GM13977 (cell line): ENCODE data around the gene MGMT.

Experiments used
- DNase-seq: peaks from one replicate; pipeline ENCODE4 v3.0.0; 2012; ENCODE audit warnings: low spot score
- in situ Hi-C: fragments of 300-500 bp; cut with MboI; formaldehyde crosslinking; loops from one replicate; pipeline ENCODE4 v1.12.0; 2022; ENCODE audit warnings: low sequenced_read_pairs, low pct_unique_long_range_greater_than_20kb, mixed read lengths, inconsistent platforms; ENCODE audit not compliant: unreplicated experiment
- TF ChIP-seq, protein P1 (sequence below): IDR thresholded peaks from 2 replicates; pipeline ENCODE4 v1.5.1; 2012; ENCODE audit warnings: mild to moderate bottlenecking, control low read depth; ENCODE audit not compliant: insufficient read depth; ENCODE audit errors: extremely low read depth, missing control alignments

MGMT gene

DNA sequence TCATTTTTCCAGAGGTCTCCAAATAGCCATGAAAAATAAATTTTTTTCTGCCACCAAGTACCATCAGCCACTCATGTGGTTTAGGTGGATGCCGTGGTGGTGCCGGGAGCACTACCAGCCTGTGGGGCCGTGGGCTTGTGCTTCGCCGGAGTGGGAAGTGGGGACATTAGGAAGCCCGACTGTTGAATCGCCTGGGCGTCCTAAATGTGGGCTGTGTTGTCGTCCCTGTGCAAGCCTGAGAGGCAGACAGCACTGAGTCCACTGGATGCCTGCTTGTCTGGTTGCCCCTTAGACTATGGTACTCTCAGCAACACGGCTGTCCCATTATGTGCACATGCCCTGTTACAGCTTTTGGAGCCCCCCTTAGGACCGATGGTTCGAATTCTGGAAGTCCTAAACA, 59.9 kb downstream of the MGMT start:
- in situ Hi-C loops = no loop called here
- TF ChIP-seq, protein P1, sequence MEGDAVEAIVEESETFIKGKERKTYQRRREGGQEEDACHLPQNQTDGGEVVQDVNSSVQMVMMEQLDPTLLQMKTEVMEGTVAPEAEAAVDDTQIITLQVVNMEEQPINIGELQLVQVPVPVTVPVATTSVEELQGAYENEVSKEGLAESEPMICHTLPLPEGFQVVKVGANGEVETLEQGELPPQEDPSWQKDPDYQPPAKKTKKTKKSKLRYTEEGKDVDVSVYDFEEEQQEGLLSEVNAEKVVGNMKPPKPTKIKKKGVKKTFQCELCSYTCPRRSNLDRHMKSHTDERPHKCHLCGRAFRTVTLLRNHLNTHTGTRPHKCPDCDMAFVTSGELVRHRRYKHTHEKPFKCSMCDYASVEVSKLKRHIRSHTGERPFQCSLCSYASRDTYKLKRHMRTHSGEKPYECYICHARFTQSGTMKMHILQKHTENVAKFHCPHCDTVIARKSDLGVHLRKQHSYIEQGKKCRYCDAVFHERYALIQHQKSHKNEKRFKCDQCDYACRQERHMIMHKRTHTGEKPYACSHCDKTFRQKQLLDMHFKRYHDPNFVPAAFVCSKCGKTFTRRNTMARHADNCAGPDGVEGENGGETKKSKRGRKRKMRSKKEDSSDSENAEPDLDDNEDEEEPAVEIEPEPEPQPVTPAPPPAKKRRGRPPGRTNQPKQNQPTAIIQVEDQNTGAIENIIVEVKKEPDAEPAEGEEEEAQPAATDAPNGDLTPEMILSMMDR = no peak

DNA sequence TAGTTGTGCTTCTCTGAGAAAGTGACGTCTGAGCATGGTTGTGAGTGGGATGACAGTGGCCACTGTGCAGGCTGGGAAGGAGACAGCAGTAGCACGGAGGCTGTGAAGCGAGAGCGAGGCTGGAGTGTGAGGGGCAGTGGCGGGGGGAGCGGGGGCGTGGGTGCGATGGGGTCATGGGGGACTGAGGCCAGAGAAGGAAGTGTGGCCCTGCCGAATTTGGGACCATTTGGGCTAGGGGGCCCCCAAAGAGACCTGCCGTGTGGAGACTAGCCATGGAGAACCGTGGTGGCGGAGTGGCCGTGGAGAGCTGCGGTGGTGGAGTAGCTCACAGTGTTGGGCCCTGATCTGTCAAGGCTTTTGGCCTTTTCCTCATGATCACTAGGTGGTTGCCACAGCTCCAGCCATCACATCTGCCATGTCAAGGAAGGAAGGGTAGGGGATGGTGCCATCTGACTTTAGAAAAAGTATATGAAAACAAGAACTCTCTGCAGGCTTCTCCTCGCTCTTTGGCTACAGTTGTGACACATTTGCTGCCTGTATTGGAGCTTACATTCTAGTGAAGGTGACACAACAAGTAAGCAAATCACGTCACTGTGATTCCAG, 61.4 kb downstream of the MGMT start:
- no peak for DNase-seq
- TF ChIP-seq, protein P1 = no peak
- in situ Hi-C loops = no loop called here

More for the DNA sequence above, 59.9 kb downstream of the MGMT start:
- no peak for DNase-seq

DNA sequence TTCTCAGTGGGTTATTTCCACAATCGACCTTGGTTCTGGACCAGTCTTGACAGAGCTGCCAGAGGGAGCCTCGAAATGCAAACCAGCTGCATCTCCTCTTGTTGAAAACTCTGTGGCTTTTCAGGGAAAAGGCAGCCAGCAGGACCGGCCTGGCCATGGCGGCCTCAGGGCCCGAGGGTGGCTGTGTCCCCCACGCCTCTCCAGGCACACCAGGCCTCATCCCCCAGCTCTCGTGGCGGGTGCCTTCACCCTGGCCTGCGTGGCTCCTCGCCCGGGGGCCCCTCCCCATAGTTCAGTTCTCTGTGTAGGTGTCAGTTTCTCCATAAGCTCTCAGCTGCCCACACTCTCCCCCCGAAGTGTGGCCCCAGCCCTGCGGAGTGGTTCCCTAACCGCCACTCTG, 63.5 kb downstream of the MGMT start:
- TF ChIP-seq, protein P1 = no peak
- in situ Hi-C loops = no loop called here
- DNase-seq = no peak

DNA sequence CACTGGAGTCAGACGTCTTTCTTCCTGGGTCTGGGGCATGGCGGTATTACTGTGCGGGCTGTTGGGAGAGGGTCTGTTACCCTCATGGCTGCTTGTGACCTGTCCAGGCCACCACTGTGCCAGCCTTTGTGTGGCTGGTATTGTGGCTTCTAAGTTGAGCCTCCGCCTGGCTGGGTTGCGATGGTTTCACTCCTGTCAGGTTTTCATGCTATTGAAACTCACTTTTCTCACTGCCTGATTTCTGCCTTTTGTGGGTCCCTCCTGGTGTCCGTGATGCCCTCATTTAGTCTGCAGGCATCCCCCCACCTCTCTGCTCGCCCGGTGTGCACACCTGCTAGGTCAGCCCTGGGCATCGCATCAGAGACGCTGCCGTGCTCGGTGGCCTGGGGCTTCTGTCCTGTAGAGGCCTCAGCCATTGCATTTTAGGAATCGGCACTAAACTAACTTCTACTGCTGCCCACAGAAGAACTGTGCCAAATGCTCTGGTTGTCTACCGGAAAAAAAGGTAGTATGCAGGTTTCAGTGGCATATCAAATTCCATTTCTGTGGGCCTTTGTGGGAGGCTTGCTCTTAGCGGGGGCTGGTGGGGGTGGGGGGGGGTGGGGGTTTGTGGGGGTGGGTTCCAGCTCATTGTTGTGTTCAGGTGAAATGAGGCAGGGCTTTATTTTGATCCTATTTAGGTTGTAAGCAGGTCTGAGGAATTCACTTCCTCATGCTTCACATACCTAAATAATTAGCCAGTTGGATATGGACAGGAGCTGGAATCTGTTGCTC, 64.3 kb downstream of the MGMT start:
- in situ Hi-C loops = no loop called here

DNA sequence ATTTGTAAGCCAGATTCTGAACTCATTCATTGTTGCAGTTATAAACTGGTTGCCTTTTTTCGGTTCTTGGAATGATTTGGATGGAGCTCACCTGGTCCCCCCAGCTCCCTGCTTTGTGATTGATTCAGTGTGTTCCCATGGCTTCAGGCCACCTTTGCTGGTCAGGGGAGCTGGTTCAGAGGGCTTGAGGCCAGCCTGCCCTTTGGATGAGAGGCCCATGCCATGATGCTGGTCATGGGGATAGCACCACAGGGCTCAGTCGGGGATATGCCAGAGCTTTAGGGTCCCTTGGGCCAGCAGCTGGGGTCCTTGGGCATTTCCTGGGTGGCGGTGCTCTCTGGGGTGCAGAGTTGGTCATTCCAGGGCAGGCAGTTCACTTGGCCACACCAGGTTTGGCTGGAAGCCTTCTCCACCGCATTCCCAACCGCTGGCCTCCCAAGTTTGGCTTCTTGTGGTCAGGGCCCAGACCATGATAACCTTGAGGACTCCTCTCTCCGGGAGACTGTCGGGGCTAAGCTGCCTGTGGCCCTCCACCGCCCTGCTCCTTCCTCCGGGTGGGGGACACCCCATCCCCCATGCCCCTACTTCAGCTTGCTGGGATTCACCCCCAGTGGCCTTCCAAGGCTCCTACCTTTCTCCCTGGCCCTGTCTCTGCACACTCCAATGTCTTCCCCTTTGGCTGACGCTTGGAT, 65.1 kb downstream of the MGMT start:
- DNase-seq = no peak
- in situ Hi-C loops = no loop called here
- TF ChIP-seq, protein P1 = no peak

More for the DNA sequence above, 64.3 kb downstream of the MGMT start:
- no peak for DNase-seq
- TF ChIP-seq, protein P1 = no peak

DNA sequence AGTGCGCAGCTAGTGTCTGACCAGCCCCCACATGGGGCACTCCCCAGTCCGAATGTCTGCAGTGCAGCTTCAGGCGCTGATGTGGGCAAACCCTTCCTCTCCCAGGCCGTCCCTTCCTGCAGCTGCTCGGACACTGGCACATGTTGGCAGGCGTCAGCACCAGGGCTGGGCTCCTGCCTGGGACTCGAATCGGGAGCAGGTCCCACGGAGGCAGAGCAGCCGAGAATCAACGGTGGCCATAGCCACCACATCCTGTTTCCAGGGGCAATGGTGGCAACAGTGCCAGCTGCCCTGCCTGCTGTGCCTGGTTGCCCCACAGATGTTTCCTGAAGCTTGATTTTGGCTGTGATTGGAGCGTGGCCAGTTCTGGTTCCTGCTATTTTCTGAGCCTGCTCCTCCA, 65.8 kb downstream of the MGMT start:
- in situ Hi-C loops = no loop called here
- TF ChIP-seq, protein P1 = no peak
- no peak for DNase-seq
